CD4-positive, alpha-beta T cell (primary cell): ENCODE results near the gene NLRP14. TPM values are rescaled to one million over a fixed set of nuclear protein-coding genes. Genes with fewer than 3 reads are reported as not detected.

Experiments used
- ATAC-seq: fragments of 200-7000 bp; cut with Tn5 transposase; one replicate; pipeline ENCODE4 v1.10.0; 2022; ENCODE audit warnings: mild to moderate bottlenecking; ENCODE audit not compliant: poor library complexity
- CTCF ChIA-PET: fragments of 350-600 bp; sonication (Branson Sonifier 250); formaldehyde crosslinking; loops from one replicate; lab custom pipeline; 2021; ENCODE audit warnings: antibody characterized with exemption, inconsistent platforms; lab: Charles Lee
- POLR2A ChIA-PET: fragments of 350-600 bp; sonication (Branson Sonifier 250); formaldehyde crosslinking; loops from one replicate; lab custom pipeline; 2021; ENCODE audit warnings: antibody characterized with exemption, inconsistent platforms; lab: Charles Lee
- DNase-seq, 14 experiments: peaks; one replicate each; pipeline ENCODE4 v3.0.0-alpha.2; 2013 to 2020; ENCODE audit warnings: mixed read lengths in 2 of 14
- H3K27ac ChIP-seq, 2 donors: one replicate each; pipeline versions ENCODE4 v1.5.1 to v1.7.0; 2013; ENCODE audit warnings: low read length in 2 of 2, low read depth in 1 of 2, mild to moderate bottlenecking in 1 of 2
- H3K27me3 ChIP-seq, 2 experiments: 1 replicate in 1 of 2; 2 replicates in 1 of 2; pipeline versions ENCODE4 v1.6.1 to v1.7.0; 2013; ENCODE audit warnings: low read length in 2 of 2, control low read depth in 1 of 2, mild to moderate bottlenecking in 1 of 2, moderate library complexity in 1 of 2; ENCODE audit not compliant: insufficient read depth in 2 of 2, control insufficient read depth in 1 of 2
- H3K36me3 ChIP-seq: one replicate; pipeline ENCODE4 v1.6.1; 2013; ENCODE audit warnings: low read length, control low read depth; ENCODE audit not compliant: insufficient read depth
- H3K4me1 ChIP-seq: one replicate; pipeline ENCODE4 v1.6.1; 2013; ENCODE audit warnings: low read length, control low read depth; ENCODE audit not compliant: insufficient read depth
- H3K4me3 ChIP-seq: one replicate; pipeline ENCODE4 v1.5.1; 2013; ENCODE audit warnings: mild to moderate bottlenecking, low read length, moderate library complexity
- H3K9me3 ChIP-seq, 2 experiments: 1 replicate in 1 of 2; 2 replicates in 1 of 2; pipeline versions ENCODE4 v1.6.1 to v1.7.0; 2013; ENCODE audit warnings: low read length in 2 of 2, mild to moderate bottlenecking in 2 of 2, control low read depth in 1 of 2, moderate library complexity in 1 of 2; ENCODE audit not compliant: control insufficient read depth in 1 of 2, insufficient read depth in 1 of 2
- H3K27ac Mint-ChIP-seq: one replicate; pipeline ENCODE4 v1.8.0; 2020; ENCODE audit warnings: mixed read lengths
- H3K27me3 Mint-ChIP-seq: one replicate; pipeline ENCODE4 v1.8.0; 2021; ENCODE audit warnings: mixed read lengths
- H3K36me3 Mint-ChIP-seq: one replicate; pipeline ENCODE4 v1.8.0; 2021; ENCODE audit warnings: low read depth, mixed read lengths
- H3K4me1 Mint-ChIP-seq: one replicate; pipeline ENCODE4 v1.8.0; 2021; ENCODE audit warnings: low read depth, mixed read lengths
- H3K4me3 Mint-ChIP-seq: one replicate; pipeline ENCODE4 v1.8.0; 2020; ENCODE audit warnings: mild to moderate bottlenecking, mixed read lengths
- H3K9me3 Mint-ChIP-seq: one replicate; pipeline ENCODE4 v1.8.0; 2020; ENCODE audit warnings: mixed read lengths
- CTCF ChIP-seq: fragments of 200-600 bp; IDR thresholded peaks from one replicate; pipeline ENCODE4 v1.8.0; 2022; ENCODE audit warnings: antibody characterized with exemption, mild to moderate bottlenecking
- intact Hi-C, 2 experiments: fragments of 100-400 bp; cut with DNase I in 1 of 2; cut with micrococcal nuclease in 1 of 2; formaldehyde crosslinking; loops; one replicate each; pipeline versions ENCODE4 v1.15.1 to v1.9.0; 2023 to 2025; cut with DNase I, micrococcal nuclease
- total RNA-seq, 174 experiments: library from RNA in 2 of 174; stranded (reverse) in 2 of 174; gene quantifications; one replicate each; pipeline ENCODE4 v1.2.3 and lab custom pipeline; 2021 to 2026

NLRP14 gene
- total RNA-seq, 2 experiments from 2014 or later = 0.05 TPM; not detected in 1

- POLR2A ChIA-PET = no interaction called here
- no peaks in the 10 kb centered on the region for H3K4me1 Mint-ChIP-seq
- H3K4me3 Mint-ChIP-seq = no peak overlapping the region
- CTCF ChIA-PET = no interaction called here
- H3K9me3 Mint-ChIP-seq = no peaks in the 10 kb centered on the region
- no peak for DNase-seq
- no peak overlapping the region for H3K4me3 ChIP-seq
- H3K27ac Mint-ChIP-seq = no peak overlapping the region
- no peak overlapping the region for H3K27ac ChIP-seq
- peaks cover 4% of the 10 kb centered on the region for H3K27me3 Mint-ChIP-seq
- no peak for ATAC-seq
- H3K9me3 ChIP-seq = no peaks in the 10 kb centered on the region
- no peaks in the 10 kb centered on the region for H3K36me3 ChIP-seq
- intact Hi-C loops = no loop called here
- no peak for TF ChIP-seq CTCF
- no peaks in the 10 kb centered on the region for H3K27me3 ChIP-seq
- H3K4me1 ChIP-seq = no peaks in the 10 kb centered on the region
- H3K36me3 Mint-ChIP-seq = no peaks in the 10 kb centered on the region
Observed at GRCh38 chr11:7031471-7031871, 11.2 kb downstream of the NLRP14 start.

- peaks cover 4% of the 10 kb centered on the region for H3K27me3 Mint-ChIP-seq
- H3K9me3 Mint-ChIP-seq = no peaks in the 10 kb centered on the region
- no peaks in the 10 kb centered on the region for H3K36me3 Mint-ChIP-seq
- Histone ChIP-seq H3K27ac (no peak overlapping the region), H3K4me1 (no peaks in the 10 kb centered on the region), H3K9me3 (no peaks in the 10 kb centered on the region), H3K36me3 (no peaks in the 10 kb centered on the region), H3K4me3 (no peak overlapping the region), H3K27me3 (no peaks in the 10 kb centered on the region)
- no peak for TF ChIP-seq CTCF
- no peak overlapping the region for H3K4me3 Mint-ChIP-seq
- H3K27ac Mint-ChIP-seq = no peak overlapping the region
- intact Hi-C loops = no loop called here
- POLR2A ChIA-PET = no interaction called here
- no peak for DNase-seq
- ATAC-seq = no peak
- CTCF ChIA-PET = no interaction called here
- no peaks in the 10 kb centered on the region for H3K4me1 Mint-ChIP-seq
Observed at GRCh38 chr11:7032692-7033091, 12.4 kb downstream of the NLRP14 start.

- Histone ChIP-seq H3K4me3 (no peak overlapping the region), H3K4me1 (no peaks in the 10 kb centered on the region), H3K27ac (no peak overlapping the region), H3K36me3 (no peaks in the 10 kb centered on the region), H3K27me3 (no peaks in the 10 kb centered on the region), H3K9me3 (no peaks in the 10 kb centered on the region)
- no peak for DNase-seq
- Mint-ChIP-seq H3K27ac (no peak overlapping the region), H3K4me1 (no peaks in the 10 kb centered on the region), H3K27me3 (peaks cover 4% of the 10 kb centered on the region), H3K9me3 (no peaks in the 10 kb centered on the region), H3K36me3 (no peaks in the 10 kb centered on the region), H3K4me3 (no peak overlapping the region)
- intact Hi-C loops = no loop called here
- POLR2A ChIA-PET = no interaction called here
- TF ChIP-seq CTCF = no peak
- CTCF ChIA-PET = no interaction called here
- ATAC-seq = no peak
Observed at GRCh38 chr11:7034019-7034418, 13.7 kb downstream of the NLRP14 start.
